GM23338 (cell line): ENCODE data around the gene PTPRN2. TPM values are rescaled to one million over a fixed set of nuclear protein-coding genes. Genes with fewer than 3 reads are reported as not detected.

Source experiments
- ATAC-seq: fragments of 200-7000 bp; cut with Tn5 transposase; 3 replicates; pipeline ENCODE4 v1.9.1; 2020
- DNase-seq: peaks from one replicate; pipeline ENCODE4 v3.0.0-alpha.2; 2015; ENCODE audit warnings: low spot score
- H2AFZ ChIP-seq: fragments of 200-600 bp; sonication (generic); 2 replicates; pipeline ENCODE4 v1.8.0; 2016; ENCODE audit warnings: antibody characterized with exemption, mild to moderate bottlenecking, moderate library complexity
- H3F3A ChIP-seq: fragments of 200-600 bp; sonication (generic); replicated peaks from 2 replicates; pipeline ENCODE4 v1.8.0; 2017; ENCODE audit warnings: antibody characterized with exemption, mixed run types, low read depth
- H3K27ac ChIP-seq: fragments of 200-600 bp; sonication (generic); 2 replicates; pipeline ENCODE4 v1.6.1; 2016; ENCODE audit warnings: low read depth
- H3K27me3 ChIP-seq: fragments of 200-600 bp; sonication (generic); 2 replicates; pipeline ENCODE4 v1.8.0; 2016; ENCODE audit warnings: mild to moderate bottlenecking, mixed run types, moderate library complexity; ENCODE audit not compliant: insufficient read depth
- H3K36me3 ChIP-seq: fragments of 200-600 bp; sonication (generic); 2 replicates; pipeline ENCODE4 v1.8.0; 2016; ENCODE audit warnings: mild to moderate bottlenecking; ENCODE audit not compliant: insufficient read depth
- H3K4me1 ChIP-seq: fragments of 200-600 bp; sonication (generic); 2 replicates; pipeline ENCODE4 v1.8.0; 2016; ENCODE audit warnings: mild to moderate bottlenecking, moderate library complexity; ENCODE audit not compliant: insufficient read depth
- H3K4me2 ChIP-seq: fragments of 200-600 bp; sonication (generic); 2 replicates; pipeline ENCODE4 v1.7.1; 2017; ENCODE audit warnings: mixed run types
- H3K4me3 ChIP-seq: fragments of 200-600 bp; sonication (generic); 2 replicates; pipeline ENCODE4 v1.6.1; 2016; ENCODE audit warnings: mixed run types
- H3K79me2 ChIP-seq: fragments of 200-600 bp; sonication (generic); replicated peaks from 2 replicates; pipeline ENCODE4 v1.8.0; 2017; ENCODE audit warnings: mild to moderate bottlenecking; ENCODE audit not compliant: insufficient read depth
- H3K9me2 ChIP-seq: fragments of 200-600 bp; sonication (generic); 2 replicates; pipeline ENCODE4 v1.8.0; 2017; ENCODE audit not compliant: insufficient read depth
- H4K20me1 ChIP-seq: fragments of 200-600 bp; sonication (generic); replicated peaks from 2 replicates; pipeline ENCODE4 v1.8.0; 2017; ENCODE audit warnings: mild to moderate bottlenecking; ENCODE audit not compliant: insufficient read depth
- H3K27ac Mint-ChIP-seq: 2 replicates; pipeline ENCODE4 v1.8.0; 2020; ENCODE audit warnings: inconsistent platforms, mild to moderate bottlenecking, moderate library complexity, mixed read lengths
- H3K27me3 Mint-ChIP-seq: 3 replicates; pipeline ENCODE4 v1.8.0; 2022; ENCODE audit warnings: low read depth, mild to moderate bottlenecking, moderate library complexity, mixed read lengths, inconsistent platforms; ENCODE audit not compliant: insufficient read depth, poor library complexity
- H3K36me3 Mint-ChIP-seq: 3 replicates; pipeline ENCODE4 v1.8.0; 2021; ENCODE audit warnings: low read depth, mild to moderate bottlenecking, inconsistent platforms, moderate library complexity, mixed read lengths
- H3K4me1 Mint-ChIP-seq: 3 replicates; pipeline ENCODE4 v1.8.0; 2020; ENCODE audit warnings: mild to moderate bottlenecking, inconsistent platforms, mixed read lengths
- H3K4me3 Mint-ChIP-seq: 3 replicates; pipeline ENCODE4 v1.8.0; 2021; ENCODE audit warnings: moderate library complexity, mild to moderate bottlenecking, inconsistent platforms, mixed read lengths
- H3K9me3 Mint-ChIP-seq: 3 replicates; pipeline ENCODE4 v1.8.0; 2020; ENCODE audit warnings: moderate library complexity, mild to moderate bottlenecking, inconsistent platforms, mixed read lengths
- CREB1 ChIP-seq: fragments of 250-450 bp; sonication (Bioruptor Pico); IDR thresholded peaks from 2 replicates; pipeline ENCODE4 v1.5.0; 2020; ENCODE audit warnings: low read depth, mild to moderate bottlenecking, moderate library complexity
- EZH2 ChIP-seq: fragments of 200-600 bp; sonication (generic); IDR thresholded peaks from one replicate; pipeline ENCODE4 v1.8.0; 2017; ENCODE audit warnings: antibody characterized with exemption, mild to moderate bottlenecking, low read depth; ENCODE audit not compliant: unreplicated experiment
- EZH2phosphoT487 ChIP-seq: fragments of 200-600 bp; sonication (generic); IDR thresholded peaks from one replicate; pipeline ENCODE4 v1.8.1; 2018; ENCODE audit warnings: antibody characterized with exemption; ENCODE audit not compliant: unreplicated experiment
- JUNB ChIP-seq: IDR thresholded peaks from one replicate; pipeline ENCODE4 v1.6.1; 2016; ENCODE audit warnings: antibody characterized with exemption; ENCODE audit not compliant: unreplicated experiment
- NANOG ChIP-seq: IDR thresholded peaks from 2 replicates; pipeline ENCODE4 v1.6.1; 2016; ENCODE audit warnings: antibody characterized with exemption, borderline replicate concordance
- POLR2AphosphoS5 ChIP-seq: IDR thresholded peaks from 2 replicates; pipeline ENCODE4 v1.6.1; 2016; ENCODE audit warnings: antibody characterized with exemption, low read depth
- STAT1 ChIP-seq: IDR thresholded peaks from one replicate; pipeline ENCODE4 v1.6.1; 2016; ENCODE audit warnings: antibody characterized with exemption; ENCODE audit not compliant: unreplicated experiment
- ZNF114 ChIP-seq: fragments of 250-450 bp; sonication (Bioruptor Pico); IDR thresholded peaks from 2 replicates; pipeline ENCODE4 v1.5.0; 2020; ENCODE audit warnings: mild to moderate bottlenecking, moderate library complexity
- ZNF331 ChIP-seq: fragments of 250-450 bp; sonication (Bioruptor Pico); IDR thresholded peaks from 2 replicates; pipeline ENCODE4 v1.5.0; 2020; ENCODE audit warnings: low read depth, mild to moderate bottlenecking, moderate library complexity
- ZNF462 ChIP-seq: fragments of 250-450 bp; sonication (Bioruptor Pico); IDR thresholded peaks from 2 replicates; pipeline ENCODE4 v1.5.0; 2020; ENCODE audit warnings: mild to moderate bottlenecking, moderate library complexity
- polyA plus RNA-seq: library from polyadenylated mRNA; unstranded; fragments of >200 nt; fragmentation: Nextera tagmentation; extraction: Ambion mirVana; gene quantifications from 2 replicates; pipeline ENCODE4 v1.2.1, GENCODE V29; 2016
- total RNA-seq: library from RNA; depleted of rRNA; stranded (reverse); fragments of >200 nt; shearing (Covaris generic); gene quantifications from 2 replicates; pipeline ENCODE4 v1.2.3, GENCODE V29; 2014
- TF ChIP-seq, protein P1 (sequence below): IDR thresholded peaks from 2 replicates; pipeline ENCODE4 v1.6.1; 2016; ENCODE audit warnings: antibody characterized with exemption
- TF ChIP-seq, protein P2 (sequence below): IDR thresholded peaks from one replicate; pipeline ENCODE4 v1.6.1; 2018; ENCODE audit warnings: antibody characterized with exemption; ENCODE audit not compliant: unreplicated experiment
- TF ChIP-seq, protein P3 (sequence below), 2 experiments: fragments of 200-600 bp in 1 of 2; sonication (generic) in 1 of 2; conservative IDR thresholded peaks; 2 replicates each; pipeline versions ENCODE4 v1.5.1 to v1.6.1; 2016 to 2017; ENCODE audit warnings: antibody characterized with exemption in 2 of 2, low read depth in 2 of 2, mild to moderate bottlenecking in 2 of 2, moderate library complexity in 1 of 2

The PTPRN2 gene
- total and polyA plus RNA-seq, 2 experiments from 2014 or later: 0.87 to 4.0 TPM

DNA sequence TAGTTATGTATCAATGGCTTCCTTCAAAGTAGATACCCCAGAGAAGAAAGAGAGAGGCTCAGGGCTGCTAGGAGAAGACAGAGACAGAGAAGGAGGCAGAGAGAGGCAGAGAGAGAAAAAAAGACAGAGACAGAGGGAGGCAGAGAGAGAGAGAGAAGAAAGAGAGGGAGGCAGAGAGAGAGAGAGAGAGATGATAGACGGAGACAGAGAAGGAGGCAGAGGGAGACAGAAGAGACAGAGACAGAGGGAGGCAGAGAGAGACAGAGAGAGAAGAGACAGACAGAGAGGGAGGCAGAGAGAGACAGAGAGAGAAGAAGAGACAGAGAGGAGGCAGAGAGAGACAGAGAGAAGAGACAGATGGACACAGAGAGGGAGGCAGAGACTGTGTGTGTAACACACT lies 1062.9 kb downstream of the PTPRN2 start:
- H3K27me3 Mint-ChIP-seq: peaks cover 6% of the 10 kb centered on the region
- H3K27ac ChIP-seq: no peak overlapping the region
- no peak overlapping the region for H3K4me2 ChIP-seq

More for the DNA sequence above, 1062.9 kb downstream of the PTPRN2 start:
- H3K9me2 ChIP-seq: no peaks in the 10 kb centered on the region
- no peak for ATAC-seq
- TF ChIP-seq CREB1 (CRISPR knock-in tag): no peak
- TF ChIP-seq, protein P1, sequence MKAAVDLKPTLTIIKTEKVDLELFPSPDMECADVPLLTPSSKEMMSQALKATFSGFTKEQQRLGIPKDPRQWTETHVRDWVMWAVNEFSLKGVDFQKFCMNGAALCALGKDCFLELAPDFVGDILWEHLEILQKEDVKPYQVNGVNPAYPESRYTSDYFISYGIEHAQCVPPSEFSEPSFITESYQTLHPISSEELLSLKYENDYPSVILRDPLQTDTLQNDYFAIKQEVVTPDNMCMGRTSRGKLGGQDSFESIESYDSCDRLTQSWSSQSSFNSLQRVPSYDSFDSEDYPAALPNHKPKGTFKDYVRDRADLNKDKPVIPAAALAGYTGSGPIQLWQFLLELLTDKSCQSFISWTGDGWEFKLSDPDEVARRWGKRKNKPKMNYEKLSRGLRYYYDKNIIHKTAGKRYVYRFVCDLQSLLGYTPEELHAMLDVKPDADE: no peak
- TF ChIP-seq NANOG: no peak
- no peak for TF ChIP-seq POLR2AphosphoS5
- TF ChIP-seq, protein P2, sequence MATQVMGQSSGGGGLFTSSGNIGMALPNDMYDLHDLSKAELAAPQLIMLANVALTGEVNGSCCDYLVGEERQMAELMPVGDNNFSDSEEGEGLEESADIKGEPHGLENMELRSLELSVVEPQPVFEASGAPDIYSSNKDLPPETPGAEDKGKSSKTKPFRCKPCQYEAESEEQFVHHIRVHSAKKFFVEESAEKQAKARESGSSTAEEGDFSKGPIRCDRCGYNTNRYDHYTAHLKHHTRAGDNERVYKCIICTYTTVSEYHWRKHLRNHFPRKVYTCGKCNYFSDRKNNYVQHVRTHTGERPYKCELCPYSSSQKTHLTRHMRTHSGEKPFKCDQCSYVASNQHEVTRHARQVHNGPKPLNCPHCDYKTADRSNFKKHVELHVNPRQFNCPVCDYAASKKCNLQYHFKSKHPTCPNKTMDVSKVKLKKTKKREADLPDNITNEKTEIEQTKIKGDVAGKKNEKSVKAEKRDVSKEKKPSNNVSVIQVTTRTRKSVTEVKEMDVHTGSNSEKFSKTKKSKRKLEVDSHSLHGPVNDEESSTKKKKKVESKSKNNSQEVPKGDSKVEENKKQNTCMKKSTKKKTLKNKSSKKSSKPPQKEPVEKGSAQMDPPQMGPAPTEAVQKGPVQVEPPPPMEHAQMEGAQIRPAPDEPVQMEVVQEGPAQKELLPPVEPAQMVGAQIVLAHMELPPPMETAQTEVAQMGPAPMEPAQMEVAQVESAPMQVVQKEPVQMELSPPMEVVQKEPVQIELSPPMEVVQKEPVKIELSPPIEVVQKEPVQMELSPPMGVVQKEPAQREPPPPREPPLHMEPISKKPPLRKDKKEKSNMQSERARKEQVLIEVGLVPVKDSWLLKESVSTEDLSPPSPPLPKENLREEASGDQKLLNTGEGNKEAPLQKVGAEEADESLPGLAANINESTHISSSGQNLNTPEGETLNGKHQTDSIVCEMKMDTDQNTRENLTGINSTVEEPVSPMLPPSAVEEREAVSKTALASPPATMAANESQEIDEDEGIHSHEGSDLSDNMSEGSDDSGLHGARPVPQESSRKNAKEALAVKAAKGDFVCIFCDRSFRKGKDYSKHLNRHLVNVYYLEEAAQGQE: no peak
- TF ChIP-seq ZNF462 (CRISPR knock-in tag): no peak
- TF ChIP-seq ZNF114 (CRISPR knock-in tag): no peak
- no peak for TF ChIP-seq ZNF331 (CRISPR knock-in tag)
- no peak for TF ChIP-seq JUNB
- TF ChIP-seq EZH2: no peak
- TF ChIP-seq, protein P3, sequence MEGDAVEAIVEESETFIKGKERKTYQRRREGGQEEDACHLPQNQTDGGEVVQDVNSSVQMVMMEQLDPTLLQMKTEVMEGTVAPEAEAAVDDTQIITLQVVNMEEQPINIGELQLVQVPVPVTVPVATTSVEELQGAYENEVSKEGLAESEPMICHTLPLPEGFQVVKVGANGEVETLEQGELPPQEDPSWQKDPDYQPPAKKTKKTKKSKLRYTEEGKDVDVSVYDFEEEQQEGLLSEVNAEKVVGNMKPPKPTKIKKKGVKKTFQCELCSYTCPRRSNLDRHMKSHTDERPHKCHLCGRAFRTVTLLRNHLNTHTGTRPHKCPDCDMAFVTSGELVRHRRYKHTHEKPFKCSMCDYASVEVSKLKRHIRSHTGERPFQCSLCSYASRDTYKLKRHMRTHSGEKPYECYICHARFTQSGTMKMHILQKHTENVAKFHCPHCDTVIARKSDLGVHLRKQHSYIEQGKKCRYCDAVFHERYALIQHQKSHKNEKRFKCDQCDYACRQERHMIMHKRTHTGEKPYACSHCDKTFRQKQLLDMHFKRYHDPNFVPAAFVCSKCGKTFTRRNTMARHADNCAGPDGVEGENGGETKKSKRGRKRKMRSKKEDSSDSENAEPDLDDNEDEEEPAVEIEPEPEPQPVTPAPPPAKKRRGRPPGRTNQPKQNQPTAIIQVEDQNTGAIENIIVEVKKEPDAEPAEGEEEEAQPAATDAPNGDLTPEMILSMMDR (conservative IDR thresholded peaks at IDR 0.05; ENCODE audit: low read depth in 2 of 2): no peak
- TF ChIP-seq EZH2phosphoT487: no peak
- no peak for TF ChIP-seq STAT1
- no peaks in the 10 kb centered on the region for H4K20me1 ChIP-seq
- DNase-seq: no peak
- no peaks in the 10 kb centered on the region for H3K4me1 ChIP-seq
- no peaks in the 10 kb centered on the region for H3F3A ChIP-seq
- no peak overlapping the region for H3K4me3 Mint-ChIP-seq
- no peaks in the 10 kb centered on the region for H3K36me3 ChIP-seq
- H3K36me3 Mint-ChIP-seq: peaks cover 53% of the 10 kb centered on the region
- no peak overlapping the region for H3K27ac Mint-ChIP-seq
- H3K27me3 ChIP-seq: no peaks in the 10 kb centered on the region
- H2AFZ ChIP-seq: no peak overlapping the region
- H3K9me3 Mint-ChIP-seq: peaks cover 94% of the 10 kb centered on the region
- no peaks in the 10 kb centered on the region for H3K79me2 ChIP-seq
- no peak overlapping the region for H3K4me3 ChIP-seq
- no peaks in the 10 kb centered on the region for H3K4me1 Mint-ChIP-seq
